NCI-H146 treated with DMSO at 0.1 percent for 48 hours (cell line): Measurements from ENCODE around the gene KRT80.

Source experiments
- DNase-seq: peaks from one replicate; lab custom pipeline; 2025; ENCODE audit not compliant: unreplicated experiment; lab: John Stamatoyannopoulos, UW

The KRT80 gene

DNA sequence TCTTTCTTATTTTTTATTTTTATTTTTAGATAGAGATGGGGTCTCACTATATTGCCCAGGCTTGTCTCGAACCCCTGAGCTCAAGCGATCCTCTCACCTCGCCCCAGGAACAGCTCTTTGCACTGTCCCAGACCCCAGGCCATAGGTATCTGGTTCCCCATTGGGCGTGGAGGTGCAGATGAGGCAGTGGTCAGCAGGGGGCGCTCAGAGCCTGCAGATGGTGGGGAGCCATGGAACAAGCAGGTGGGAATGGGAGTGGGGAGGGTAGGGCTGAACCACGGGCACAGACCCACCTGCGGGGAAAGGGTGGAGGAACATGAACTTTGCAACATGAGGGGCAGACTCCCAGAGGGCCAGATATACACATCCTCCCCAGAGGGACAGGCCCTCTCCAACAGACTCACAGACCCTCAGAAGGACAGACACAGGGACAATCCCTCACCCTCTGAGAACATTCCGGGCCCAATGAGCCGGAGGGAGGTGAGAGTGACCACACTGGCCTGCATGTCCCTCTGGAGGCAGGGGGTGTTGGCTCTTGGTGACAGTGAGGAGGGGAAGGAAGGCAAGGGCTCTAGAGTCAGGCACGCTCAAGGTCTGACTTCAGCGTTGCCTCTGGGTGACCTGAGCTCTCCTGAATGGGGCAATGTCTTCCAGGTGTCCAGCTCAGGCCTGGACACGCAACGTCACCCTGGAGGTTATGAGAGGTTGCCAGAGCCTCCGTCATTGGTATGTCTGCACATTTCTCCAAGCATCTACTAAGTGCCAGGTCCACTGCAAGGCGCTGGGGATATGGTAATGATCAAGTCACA lies 34.9 kb downstream of the KRT80 start:
- peak; percentile 53 for DNase-seq

DNA sequence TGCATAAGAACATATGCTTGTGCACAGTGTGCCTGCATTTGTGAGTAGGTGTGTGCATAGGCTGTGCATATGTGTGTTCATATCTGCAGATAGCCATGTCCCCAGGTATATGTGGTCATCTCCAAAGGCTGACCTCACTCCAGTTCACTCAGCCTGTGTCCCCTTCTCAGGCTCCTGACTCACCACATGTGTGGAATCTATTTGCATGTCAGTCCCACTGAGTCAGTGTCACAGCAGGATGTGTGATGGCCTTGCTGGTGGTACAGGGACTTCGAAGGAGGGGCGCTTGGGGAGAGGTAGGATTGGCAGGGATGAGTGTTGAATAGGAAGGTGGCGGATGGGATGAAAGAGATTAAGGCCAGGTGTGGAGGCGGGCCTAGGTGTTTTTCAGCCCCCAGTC lies 35.5 kb downstream of the KRT80 start:
- DNase-seq, result no peak

DNA sequence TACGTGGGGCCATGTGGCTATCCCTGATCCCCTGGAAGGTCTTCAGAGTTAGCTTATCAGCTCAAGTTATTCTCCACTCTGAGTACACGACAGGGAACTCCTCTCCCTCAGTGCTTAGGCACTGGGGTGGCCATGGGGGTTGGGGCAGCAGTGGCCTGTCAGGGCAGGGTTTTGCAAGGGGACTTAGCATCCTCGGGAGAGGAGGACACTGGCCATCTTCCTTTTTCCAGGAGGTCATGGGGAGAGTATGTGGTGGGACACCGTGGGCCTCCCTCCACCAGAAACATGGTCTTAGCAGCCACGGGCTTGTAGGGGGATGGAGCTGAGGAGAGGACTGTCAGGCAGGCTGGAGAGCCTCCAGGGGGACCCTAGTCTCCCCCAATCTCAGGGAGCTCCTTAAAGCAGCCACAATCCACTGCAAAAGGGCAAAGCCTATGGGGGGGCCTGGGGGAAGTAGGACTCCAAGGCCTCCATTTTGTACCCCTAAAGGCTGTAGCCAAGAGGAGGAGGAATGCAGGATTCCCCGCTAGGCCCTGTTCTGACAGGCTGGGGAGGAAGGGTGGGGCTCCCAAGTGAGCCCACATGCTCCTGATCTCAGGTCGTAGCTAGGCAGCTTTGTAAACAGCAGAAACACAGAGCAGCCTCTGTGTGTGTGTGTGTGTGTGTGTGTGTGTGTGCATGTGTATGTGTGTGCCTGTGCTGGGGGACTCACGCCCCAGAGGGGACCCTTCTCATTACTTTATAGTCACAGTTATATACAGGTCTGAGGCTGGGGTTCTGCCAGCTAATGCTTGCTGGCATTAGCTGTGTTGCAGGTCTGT lies 36.6 kb downstream of the KRT80 start:
- no peak for DNase-seq

DNA sequence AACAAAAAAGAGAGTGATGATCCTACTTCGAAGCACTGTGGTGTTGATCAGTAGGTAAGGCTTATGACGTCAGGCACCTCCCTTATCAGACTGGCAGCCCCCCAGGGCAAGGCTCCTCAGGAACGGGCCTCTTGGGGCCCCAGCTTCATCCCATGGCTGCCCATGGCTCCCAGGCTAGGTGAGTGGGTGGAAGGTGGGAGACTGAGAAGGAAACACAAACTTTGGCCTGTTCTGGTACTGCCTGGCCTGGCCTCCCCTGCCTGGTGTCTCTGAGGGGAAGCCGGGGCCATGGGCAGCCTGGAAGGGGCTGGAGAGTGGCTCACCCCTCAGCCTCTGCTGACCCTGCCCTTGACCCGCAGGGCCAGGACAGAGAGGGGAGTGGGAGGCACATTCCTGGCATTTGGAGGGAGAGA lies 38.9 kb downstream of the KRT80 start:
- DNase-seq, result no peak

DNA sequence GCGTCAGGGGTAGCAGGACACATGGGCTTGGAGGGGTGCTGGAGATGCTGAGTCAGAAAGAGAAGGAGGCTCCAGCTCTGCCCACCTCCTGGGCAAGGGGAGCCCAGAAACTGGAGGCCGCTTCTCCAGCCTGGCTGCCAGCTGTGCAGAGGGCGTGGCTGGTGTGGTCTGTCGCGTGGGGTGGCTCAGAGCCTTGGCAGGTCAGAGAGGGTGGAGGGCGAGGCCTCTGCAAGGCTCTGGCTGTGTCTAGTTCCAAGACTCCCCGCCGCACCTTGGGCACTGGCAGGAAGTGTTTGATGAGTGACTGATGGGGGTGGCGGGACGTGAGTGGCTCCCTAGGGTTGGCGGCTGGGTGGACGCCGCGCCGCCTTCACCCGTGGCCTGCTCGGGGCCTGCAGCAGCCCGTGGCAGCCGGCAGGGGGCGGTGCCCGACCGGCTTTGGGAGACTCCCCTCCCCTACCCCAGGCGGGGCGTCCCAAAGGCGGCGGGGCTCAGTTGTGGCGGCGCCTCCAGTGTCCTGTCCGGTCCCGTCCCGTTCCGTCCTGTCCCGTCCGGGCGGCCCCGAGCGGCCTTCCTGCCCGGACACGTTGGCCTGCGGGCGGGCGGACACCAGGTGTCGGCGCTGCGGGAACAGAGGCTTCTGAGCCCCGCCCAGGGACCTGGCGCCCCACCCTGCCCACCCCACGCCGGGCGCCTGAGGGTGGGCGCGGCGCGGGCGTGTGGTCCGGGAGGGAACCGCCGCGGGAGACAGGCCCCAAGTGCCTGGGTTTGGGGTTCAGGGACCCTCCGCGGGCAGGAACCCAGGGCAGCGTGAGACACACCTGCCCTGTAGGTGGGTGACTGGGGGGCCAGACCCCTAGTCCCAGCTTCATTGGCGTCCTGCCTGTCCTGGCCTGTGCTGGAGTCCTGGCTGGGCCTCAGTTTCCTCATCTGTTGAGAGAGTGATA lies 39.7 kb downstream of the KRT80 start:
- peak; percentile 36 for DNase-seq

DNA sequence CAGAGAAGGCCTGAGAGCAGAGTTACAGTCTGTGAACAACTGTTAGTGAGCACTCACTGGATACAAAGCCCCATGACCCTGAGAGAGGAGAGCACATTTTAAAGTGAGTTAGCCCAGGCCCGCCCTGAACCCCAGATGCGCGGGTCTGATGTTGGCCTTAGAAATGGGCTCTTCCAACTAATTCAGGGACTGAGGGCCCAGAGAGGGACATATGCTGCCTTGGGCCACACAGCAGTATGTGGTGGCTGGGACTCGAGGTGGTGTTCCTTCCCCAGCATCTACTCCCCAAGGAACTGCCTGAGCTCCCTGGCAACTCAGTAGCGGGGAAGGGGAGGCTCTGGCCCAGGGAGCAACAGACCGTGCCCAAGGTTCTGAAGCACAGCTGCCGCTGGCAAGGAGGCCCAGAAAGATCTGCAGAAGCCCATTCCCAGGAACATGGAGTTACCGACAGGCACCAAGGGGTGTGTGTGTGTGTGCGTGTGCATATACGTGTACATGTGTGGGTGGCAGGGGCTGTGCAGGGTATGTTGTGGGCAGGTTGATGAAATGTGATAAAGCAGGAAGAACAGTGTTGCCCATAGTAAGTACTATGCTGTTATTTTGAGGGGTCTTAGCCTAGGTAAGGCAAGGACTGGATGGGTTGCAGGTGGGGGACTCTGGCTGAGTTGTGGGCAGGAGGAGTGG lies 40.5 kb downstream of the KRT80 start:
- DNase-seq, result no peak

DNA sequence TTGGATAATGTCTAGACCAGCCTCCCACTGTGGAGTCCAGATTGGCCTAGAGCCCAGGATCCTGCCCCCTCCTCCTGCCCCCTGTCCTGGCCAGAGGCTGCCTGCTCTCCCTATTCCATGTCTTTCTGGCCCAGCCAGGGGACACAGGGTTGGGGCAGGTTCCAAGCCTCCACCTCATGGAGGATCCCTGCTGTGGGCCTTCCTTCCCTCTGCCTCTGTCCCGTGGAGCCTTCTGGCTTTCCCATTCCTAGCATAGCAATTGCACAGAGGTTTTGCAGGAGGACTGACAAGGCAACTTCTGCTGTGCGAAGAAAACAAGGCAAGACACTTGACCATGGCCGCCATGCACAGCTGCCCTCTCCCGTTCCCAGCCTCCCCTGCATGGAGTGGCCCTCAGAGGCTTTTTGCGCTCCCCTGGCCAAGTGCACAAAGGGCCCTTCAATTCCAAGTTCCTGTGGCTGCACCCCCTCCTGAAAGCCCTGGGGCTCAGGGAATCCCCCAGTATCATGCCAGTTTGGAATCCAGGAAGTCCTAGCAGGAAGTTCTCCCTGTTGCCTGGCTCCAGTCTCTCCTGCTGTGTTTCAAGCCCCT lies 42.1 kb downstream of the KRT80 start:
- DNase-seq, result no peak

DNA sequence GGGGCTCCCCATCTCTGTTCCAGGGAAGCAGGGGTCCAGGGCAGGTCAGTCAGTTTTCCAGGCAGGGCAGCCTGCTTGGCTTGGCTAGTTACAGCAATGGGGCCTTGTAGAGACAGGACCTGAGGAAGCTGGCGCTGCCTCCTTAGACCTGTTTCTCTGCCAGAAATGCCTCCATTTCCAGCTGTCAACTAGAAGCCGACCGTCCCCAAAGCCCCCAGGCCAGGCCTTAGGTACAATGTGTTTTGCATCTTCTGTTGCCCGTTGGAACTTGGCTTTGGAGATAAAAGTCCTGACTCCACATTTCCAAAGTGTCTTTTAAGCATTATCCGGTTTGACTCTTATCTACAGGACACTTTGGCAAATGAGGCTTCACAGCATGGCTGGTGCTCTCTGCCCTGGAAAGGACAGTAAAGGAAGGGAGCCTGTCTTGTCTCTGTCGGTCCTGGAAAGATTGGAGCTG lies 42.6 kb downstream of the KRT80 start:
- no peak for DNase-seq

DNA sequence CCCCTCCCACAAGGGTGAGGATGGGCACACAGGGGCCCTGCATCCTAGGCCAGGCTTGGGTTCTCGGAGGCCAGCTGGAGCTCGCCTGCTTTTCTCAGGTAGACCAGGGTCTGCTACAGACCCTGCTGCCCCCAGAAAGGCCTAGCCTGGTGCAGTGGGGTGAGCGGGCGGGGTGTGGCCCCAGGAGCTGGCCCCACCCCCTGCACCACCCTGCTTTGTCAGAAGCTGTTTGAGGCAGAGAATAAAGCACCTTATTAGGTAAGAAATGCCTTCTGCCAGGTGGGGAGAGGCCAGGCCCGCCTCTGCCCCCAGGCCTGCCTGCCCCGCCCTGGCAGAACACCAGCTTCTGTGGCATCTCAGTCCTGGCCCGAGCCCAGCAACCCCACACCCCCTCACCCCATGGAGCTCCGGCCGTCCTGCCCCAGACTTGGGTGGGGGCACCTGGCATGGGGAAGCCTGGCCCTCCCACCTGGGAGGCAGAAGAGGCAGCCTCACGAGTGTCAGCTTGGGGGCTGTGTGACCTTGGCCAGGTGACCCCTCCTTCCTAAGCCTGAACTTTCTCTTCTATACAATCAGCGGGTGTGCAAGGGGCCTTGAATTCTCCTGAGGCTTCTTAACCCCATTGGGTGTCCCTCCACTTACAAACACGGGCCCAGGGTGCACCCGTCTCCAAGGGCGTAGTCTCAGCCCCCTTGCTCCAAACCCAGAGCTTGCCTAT lies 43.2 kb downstream of the KRT80 start:
- DNase-seq, result no peak

DNA sequence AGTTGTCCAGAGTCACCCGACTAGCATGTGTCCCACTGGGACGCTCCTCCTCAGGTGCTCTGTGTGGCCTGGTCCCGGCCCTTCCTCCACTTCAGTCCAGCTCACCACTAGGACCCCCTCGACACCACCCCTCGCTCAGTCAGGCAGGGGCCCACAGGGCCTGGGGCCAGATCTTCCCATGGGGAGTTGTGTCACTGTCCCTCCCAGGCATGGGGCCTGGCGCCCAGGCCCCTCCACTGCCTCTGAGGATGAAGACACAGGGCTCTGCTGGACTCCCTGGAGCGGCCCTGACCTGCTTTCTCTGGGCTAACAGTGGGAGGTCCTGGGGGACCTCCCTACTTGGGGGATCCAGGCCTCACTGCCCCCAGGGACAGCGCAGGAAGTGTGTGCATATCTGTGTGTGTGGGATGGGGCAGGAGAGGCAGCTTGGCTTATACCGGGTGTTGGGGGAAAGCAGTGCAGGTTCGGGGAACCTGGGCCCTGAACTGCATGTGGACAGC lies 43.8 kb downstream of the KRT80 start:
- DNase-seq, result no peak

DNA sequence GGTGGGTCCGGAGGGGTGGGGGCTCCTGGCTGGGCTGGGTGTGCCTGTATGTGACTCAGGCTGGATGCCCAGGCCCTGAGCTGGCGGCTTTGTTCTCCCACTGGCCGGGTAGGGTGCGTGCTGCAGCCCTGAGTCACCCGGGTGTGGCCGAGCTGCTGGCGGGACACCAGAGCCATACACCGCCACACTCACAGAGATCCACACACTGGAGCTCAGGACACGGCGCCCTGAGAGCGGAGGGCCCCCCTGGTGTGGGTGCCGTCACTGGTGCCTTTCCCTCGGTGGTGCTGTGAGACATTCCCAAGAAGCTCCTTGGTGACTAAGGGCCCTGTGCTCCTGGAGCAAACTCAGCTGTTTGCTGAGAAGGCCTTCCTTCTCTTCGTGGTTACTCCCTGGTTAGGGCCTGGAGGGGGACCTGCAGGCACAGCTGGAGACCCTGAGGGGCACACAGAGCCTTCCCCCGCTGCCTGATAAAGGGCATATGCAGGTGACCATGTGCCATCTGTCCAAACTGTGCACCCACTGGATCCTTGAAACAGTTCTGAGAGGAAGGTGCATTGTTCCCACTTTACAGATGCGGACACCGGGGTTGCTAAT lies 44.3 kb downstream of the KRT80 start:
- no peak for DNase-seq

DNA sequence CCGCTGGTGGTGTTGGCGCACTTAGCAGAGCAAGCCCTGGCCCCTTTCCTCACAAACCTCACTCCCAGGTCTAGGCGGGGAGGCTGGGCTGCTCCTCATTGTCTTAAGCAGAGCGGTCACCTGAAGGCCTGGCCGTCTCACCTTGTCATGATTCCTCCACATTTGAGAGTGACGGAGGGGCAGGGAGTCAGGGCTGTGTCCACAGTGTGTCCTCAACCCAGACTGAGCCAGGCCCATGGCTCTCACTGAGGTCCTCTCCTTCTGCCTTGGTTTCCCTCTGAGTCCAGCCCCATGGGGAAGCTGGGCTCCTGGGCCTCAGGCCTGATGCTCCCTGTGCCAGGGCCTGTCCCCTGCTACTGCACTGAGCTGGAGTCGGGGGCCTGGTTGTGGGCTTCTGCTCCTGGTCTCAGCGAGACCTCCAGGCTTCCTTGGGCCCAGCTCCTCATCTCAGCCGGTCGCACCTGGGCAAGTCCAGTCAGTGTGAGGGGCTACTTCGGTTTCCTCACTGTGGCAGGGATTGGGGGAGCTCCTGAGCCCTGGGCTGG lies 44.9 kb downstream of the KRT80 start:
- no peak for DNase-seq

DNA sequence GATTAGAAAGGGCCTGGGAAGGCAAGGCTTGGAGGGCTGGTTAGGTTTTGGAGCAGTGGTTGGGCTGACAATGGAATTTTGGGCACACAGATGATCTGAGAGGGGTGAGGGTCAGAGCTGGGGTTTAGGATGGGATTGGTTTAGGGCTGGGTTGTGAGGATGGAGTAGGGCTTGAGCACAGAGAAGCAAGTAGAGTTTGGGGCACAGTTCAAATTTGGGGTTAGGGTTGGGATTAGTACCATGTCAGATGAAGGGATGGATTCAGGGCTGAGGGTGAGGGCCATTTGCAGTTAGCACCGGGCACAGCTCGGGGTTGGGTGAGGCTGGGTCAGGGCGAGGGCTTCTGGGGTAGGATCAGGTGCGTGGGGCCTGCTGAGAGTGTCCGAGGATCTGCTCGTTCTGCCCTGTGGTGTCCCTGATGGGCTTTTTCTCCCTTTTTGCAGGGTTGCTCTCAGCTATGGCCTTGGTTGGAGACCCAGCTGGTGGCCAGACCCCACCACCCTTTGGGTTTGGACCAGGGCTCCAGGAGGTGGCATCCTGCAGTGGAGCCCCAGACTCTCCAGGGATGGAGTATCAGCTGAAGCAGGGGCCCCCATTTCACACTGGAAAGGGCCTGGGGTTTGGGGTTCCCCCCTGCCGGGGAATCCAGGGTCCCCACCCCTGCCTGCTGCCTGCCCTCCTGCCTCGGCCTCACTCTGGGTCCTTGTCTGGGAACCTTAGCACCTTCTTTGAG lies 45.6 kb downstream of the KRT80 start:
- DNase-seq, result no peak

DNA sequence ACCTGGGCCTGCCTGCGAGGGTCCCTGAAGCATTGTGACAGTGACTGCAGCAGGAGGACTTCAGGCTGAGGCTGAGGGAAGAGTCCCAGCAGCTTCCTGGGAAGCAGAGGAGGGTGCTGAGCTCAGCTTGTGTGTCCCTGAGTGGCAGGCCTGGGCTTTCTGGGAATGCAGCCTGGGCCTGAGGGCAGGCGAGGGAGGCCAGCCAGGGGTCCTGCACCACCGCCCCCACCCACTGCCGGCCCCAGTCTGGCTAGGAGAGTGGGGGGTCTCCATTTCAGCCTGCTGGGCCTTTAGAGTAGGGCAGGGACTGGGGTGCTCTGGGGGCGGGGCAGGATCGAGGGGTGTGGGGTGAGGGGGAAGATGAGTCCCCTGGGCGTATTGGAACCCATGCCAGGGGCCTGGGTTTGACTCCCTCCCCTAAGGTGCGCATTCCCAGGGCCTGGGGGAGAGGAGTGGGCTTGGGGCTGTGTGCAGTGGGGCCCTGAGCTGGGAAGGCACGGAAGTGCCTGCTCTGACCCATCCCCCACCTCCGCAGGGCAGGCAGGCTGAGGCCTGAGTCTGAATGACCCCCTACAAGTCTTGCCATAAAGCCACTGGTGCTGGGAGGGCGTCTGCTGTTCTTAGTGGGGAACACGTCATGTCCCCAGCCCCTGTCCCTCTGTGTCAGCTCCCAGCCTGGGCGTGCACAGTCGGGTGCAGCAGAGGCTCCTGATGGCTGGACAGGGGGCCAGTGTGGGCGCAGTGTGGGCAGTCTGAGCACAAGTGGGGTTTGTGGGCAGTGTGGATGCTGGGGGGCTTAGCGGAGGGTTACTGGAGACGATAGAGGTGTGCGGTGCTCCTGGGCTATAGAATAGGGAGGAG lies 46.4 kb downstream of the KRT80 start:
- no peak for DNase-seq

DNA sequence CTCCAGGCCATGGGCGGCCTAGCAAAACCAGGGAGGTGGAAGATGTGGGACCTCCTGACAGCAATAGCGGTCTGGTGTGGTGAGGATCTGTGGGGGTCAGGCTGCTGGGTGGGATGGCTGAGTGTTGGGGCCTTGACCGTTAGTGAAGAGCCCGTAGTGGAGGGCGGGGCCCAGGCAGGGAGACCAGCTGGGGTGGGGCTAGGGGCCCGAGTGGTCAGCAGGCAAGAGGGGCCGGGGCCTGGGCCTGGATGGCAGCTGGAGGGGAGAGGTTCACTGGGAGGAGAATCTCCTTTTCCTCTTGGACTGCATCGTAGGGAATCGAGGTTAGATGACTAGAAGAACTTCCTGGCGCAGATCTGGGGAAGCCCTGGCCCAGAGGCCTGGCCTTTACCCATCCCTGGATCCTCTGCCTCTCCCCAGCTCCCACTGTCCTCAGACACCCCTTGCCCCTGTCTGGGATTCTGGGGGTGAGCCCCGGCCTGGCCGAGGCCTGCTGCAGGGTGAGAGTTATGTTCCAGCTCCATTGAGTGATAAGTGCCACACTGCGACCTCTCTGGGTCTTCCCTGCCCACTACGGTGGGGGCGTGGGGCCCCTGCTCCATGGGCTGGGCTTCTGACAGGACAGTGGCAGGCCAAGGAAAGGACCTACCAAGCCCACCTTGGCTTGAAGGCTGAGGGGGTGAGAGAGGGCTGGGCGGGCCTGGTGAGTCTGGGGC lies 47.1 kb downstream of the KRT80 start:
- no peak for DNase-seq

DNA sequence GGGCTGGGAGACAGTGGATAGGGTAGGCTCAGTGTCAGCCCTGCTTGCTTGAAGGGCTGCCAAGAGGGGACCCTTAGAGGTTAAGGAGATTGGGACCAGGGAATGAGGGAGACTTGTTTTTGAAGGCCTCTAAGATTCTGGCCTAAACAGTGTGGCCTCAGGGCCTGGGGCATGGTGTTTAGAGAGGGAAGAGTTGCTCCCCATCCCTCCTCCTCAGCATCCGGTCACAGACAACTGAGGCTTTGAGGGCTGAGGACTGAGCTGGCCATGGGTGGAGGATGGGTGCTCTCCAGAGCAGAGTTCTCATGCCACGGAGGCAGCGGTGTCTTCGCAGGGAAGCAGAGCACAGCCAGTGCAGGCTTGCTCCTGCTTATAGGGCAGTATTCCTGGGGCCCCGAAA lies 49.4 kb downstream of the KRT80 start:
- no peak for DNase-seq
